Pons (tissue), 1 donor: ENCODE measurements around the gene DLL1.

Experiments
- DNase-seq: peaks from one replicate; pipeline ENCODE4 v3.0.0-alpha.2; 2016; ENCODE audit warnings: low spot score

DLL1 gene

GRCh38 chr6:170283212-170284081 is 7.4 kb downstream of the DLL1 start:
- DNase-seq = no peak

- DNase-seq = no peak
Observed at GRCh38 chr6:170282512-170283158, 8.2 kb downstream of the DLL1 start.

GRCh38 chr6:170281331-170282292 is 9.3 kb downstream of the DLL1 start:
- no peak for DNase-seq

DNA sequence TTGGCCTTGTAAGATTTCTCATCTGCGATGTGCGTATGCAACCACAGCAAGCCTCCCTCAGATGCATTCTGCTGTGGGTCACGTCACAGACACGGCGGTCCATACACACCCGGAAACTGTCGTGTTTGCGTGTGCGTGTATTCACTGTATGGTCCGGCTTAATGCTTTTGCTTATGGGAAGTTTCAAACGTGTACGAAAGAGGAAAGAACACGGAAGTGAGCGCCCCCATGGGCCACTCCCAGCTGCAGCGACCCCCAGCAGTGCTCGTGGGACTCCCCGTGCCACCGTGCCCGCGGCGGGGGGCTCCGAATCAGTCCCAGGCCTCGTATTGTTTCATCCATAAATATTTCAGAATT is 10.2 kb downstream of the DLL1 start:
- no peak for DNase-seq

DNA sequence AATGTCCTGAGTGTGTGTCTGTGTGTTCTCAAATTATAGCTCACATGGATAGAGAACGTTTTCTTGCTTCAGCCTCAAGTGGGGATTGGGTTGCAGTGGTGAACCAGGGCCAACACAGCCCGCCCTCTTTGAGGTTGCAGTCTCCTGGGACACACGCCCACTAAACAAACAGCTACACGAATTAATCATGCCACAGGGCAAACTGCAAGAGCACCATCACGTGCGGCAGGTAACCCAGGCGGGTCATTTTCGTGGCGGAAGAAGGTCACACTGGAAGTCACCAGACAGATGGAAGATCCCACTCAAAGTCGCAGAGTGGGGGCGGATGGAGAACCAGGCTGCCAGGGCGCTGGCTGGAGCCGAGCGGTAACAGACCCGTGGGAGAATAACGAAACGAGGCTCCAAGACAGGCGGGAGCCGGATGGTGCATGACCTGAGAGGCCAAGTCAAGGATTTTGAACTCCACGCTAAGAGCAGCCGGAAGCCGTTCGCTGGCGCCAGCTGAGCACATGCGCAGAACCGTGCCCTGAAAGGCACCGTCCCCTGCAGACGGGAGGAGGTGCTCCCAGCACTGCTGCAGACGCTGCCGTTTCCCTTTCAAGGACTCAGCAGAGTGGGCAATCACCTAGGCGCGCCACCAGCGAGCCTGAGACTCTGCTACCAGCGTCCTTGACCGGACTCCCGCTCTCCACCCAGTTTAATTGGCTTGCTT is 10.7 kb downstream of the DLL1 start:
- no peak for DNase-seq

- DNase-seq = no peak
Observed at GRCh38 chr6:170279426-170279825, 11.5 kb downstream of the DLL1 start.

GRCh38 chr6:170278743-170279094 is 12.2 kb downstream of the DLL1 start:
- DNase-seq = no peak

DNA sequence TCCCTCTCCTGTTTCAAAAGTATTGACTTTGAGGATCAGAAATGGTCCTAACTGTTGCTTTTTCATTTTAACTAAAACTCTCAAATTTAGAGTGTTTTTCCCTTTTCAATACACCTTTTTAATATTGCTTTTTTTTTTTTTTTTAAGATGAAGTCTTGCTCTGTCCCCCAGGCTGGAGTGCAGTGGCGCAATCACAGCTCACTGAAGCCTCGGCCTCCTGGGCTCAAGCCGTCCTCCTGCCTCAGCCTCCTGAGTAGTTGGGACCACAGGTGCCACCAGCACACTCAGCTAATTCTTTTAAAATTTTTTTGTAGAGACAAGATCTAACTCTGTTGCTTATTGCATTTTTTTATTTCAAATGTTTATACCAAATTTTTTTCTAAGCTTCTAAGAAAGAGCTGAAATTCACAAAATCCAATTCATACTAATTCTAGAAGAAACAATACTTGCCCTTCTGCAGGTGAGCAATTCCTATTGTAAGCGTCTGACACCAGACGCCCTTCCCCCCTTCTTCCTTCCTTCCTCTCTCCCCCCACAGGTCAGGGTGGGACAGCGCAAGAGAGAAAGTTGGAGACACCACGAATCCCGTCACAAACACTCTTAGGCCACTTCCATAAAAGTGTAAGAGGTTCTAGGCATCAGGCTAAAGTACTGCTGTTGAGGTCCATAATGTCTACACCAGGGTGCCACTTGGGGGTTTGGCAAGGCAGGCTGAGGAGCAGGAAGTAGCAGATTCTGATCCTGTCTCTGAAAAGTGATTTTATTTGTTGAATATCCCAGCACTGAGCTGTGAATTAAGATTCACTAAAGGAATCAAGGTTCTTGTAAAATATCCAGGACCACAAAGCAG is 12.8 kb downstream of the DLL1 start:
- DNase-seq = no peak

GRCh38 chr6:170276369-170277057 is 14.4 kb downstream of the DLL1 start:
- no peak for DNase-seq

DNA sequence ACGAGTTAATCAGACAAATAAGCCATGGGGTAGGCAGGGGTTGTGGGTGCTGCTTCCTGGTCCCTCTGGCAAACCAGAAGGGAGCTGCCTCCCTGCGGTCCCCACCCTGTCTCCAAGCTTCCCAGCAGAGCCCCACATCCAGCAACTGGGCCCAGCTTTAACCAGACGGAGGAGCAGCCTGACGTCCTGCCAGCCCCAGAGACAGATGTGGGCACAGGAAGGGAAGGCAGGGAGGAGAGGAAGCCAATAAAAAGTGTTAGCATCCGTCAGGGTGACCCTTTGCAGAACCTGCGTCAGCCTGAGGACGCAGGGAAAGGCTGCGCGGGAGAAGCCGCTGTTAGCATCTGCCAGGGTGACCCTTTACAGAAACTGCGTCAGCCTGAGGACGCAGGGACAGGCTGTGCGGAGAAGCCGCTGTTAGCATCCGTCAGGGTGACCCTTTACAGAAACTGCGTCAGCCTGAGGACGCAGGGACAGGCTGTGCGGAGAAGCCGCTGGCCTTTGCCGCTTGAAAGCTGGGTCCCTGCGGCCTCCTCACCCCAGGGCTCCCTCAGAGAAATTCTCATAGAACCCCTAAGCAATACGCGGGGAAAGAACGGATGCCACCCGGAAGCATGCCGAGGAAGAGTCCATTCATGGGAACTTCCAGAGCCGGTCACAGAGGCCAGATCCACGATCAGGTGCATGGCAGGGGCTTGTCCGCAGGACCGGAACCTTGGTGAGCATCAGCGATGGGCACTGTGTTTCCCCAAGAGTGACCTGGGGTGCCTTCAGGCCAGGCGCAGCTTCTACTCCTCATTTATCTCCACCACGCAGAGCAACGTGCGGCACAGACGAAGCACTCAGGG is 15.9 kb downstream of the DLL1 start:
- no peak for DNase-seq

DNA sequence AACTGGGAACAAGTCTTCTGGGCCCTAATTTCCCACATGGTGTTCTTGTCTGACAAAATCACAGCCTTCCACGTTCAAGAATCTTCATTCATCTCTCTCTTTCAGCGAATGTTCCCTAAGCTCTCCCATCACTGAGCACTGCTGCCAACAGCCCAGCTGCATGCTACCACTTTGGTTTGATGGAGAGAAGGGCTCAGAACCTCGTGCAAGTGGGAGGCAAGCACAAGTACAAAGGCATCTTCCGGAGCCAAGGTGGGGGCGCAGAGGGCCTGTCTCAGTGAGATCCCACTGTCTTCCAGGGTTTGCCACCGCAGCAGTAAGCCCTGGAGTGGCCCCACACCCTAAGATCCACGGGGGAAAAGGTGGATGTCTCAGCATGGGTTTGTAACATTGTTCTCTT is 17.2 kb downstream of the DLL1 start:
- no peak for DNase-seq

GRCh38 chr6:170273191-170273590 is 17.7 kb downstream of the DLL1 start:
- DNase-seq = no peak

- DNase-seq = no peak
Observed at GRCh38 chr6:170272341-170273065, 18.4 kb downstream of the DLL1 start.

- no peak for DNase-seq
Observed at GRCh38 chr6:170271771-170272314, 19.0 kb downstream of the DLL1 start.

- DNase-seq = no peak
Observed at GRCh38 chr6:170270984-170271593, 19.8 kb downstream of the DLL1 start.

DNA sequence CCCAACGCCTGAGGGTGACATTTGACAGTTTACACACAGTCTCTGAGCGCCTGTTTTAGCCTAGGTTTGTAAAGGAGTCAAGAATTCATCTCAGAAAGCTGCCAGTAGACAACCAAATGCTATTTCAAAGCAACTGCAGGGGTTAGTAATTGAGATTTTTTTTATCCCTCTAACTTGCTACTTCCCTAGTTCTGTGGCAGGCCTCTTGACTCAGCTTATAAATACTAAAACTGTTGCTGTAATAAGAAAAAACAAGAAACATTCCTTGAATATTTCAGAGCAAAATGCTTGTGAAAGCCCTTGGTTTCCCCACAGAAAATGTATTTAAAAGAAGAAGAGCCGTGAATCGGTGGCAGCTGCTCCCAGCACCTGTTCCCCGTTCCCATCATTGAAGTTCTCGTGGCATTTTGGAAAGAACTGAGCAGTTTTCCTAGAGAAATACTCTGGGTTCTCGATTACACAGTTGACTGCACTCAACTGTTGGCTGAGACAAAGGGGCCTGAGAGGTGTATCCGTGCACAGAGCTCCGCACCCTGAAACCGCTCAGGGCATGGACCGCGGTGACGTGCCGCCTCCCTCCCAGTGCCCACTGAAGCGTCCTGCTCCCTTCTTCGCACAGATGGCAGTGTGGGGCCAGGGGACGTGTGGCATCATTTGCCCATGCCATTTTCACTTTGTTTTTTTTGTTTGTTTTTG is 20.9 kb downstream of the DLL1 start:
- DNase-seq = no peak

DNA sequence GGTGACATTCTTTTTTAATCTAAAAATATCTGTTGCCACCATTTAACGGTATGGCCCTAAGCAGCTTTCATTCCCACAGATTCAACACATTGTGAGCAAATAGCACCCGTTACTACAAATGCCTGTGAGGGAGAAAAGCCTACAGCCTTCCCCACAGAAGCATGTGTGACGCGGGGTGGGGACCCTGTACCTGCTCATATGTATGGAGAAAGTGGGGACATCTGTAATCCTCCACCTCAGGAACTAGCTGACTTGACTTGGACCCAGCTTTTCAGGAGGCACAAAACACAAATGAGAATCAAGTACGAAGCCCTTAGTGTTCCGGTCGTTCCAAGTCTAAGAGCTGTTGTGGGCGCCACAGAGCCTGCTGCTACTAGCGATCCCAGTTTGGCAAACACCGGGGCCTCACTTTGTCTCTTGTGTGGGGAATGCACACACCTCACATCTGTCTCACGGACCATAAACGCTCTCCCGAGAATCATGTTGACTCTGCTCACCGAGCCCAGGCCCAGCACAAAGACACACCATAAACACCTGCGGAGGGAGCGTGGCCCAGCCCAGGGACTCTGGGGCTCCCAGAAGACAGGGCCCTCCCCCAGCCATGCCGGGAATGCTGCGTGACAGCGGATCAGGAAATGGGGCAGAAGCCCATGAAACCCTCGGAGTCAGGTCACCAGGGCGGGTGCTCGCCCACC is 21.6 kb downstream of the DLL1 start:
- no peak for DNase-seq
